Tibial nerve (tissue), 4 donors: ENCODE measurements around the gene OR6B2. TPM values are rescaled to one million over a fixed set of nuclear protein-coding genes. Genes with fewer than 3 reads are reported as not detected.

Experiments used
- DNase-seq, 2 donors: peaks; one replicate each; pipeline ENCODE4 v3.0.0-alpha.2; 2019; ENCODE audit warnings: low spot score in 2 of 2
- H3K27ac ChIP-seq, 4 donors: fragments of 200-600 bp; sonication (generic) in 3 of 4; one replicate each; pipeline ENCODE4 v1.5.1; 2017 to 2019; ENCODE audit warnings: mild to moderate bottlenecking in 1 of 4
- H3K27me3 ChIP-seq, 2 donors: fragments of 200-600 bp; sonication (generic) in 1 of 2; one replicate each; pipeline versions ENCODE4 v1.5.1 to v1.6.0; 2017 to 2019
- H3K36me3 ChIP-seq, 3 donors: fragments of 200-600 bp; sonication (generic); one replicate each; pipeline ENCODE4 v1.5.1; 2018 to 2019
- H3K4me1 ChIP-seq, 4 donors: fragments of 200-600 bp; sonication (generic) in 3 of 4; one replicate each; pipeline ENCODE4 v1.5.1; 2017 to 2019
- H3K4me3 ChIP-seq, 4 donors: fragments of 200-600 bp; sonication (generic) in 3 of 4; one replicate each; pipeline ENCODE4 v1.5.1; 2017 to 2019; ENCODE audit warnings: mild to moderate bottlenecking in 1 of 4, moderate library complexity in 1 of 4
- H3K9me3 ChIP-seq, 4 donors: fragments of 200-600 bp; sonication (generic) in 3 of 4; one replicate each; pipeline ENCODE4 v1.5.1; 2017 to 2019
- EP300 ChIP-seq, 2 donors: sonication (generic); formaldehyde crosslinking; IDR thresholded peaks; one replicate each; pipeline ENCODE4 v1.6.1; 2017; ENCODE audit warnings: antibody characterized with exemption in 2 of 2, mild to moderate bottlenecking in 1 of 2
- POLR2A ChIP-seq, 2 donors: fragments of 450-650 bp; IDR thresholded peaks; one replicate each; pipeline ENCODE4 v1.6.1; 2017; ENCODE audit warnings: antibody characterized with exemption in 2 of 2, mild to moderate bottlenecking in 2 of 2, moderate library complexity in 2 of 2
- WGBS, 2 donors: methylation state at CpG; one replicate each; pipeline ENCODE4 v1.1.5; 2018; 5-methylcytosine and 5-hydroxymethylcytosine counted together
- total RNA-seq, 4 donors: library from RNA; depleted of rRNA; stranded (reverse); fragments of >200 nt; gene quantifications; one replicate each; pipeline ENCODE4 v1.1.0, GENCODE V29; 2016
- TF ChIP-seq, protein P1 (sequence below), 5 experiments: fragments of 200-600 bp in 3 of 5; fragments of 450-650 bp in 2 of 5; sonication (generic) in 3 of 5; IDR thresholded peaks; one replicate each; pipeline ENCODE4 v1.5.1; 2016 to 2019; ENCODE audit warnings: antibody characterized with exemption in 5 of 5, mild to moderate bottlenecking in 3 of 5, moderate library complexity in 2 of 5

OR6B2 gene
- total RNA-seq, 4 donors from 2014 or later, result 2.7 to 5.7 (median 3.1) TPM

DNA sequence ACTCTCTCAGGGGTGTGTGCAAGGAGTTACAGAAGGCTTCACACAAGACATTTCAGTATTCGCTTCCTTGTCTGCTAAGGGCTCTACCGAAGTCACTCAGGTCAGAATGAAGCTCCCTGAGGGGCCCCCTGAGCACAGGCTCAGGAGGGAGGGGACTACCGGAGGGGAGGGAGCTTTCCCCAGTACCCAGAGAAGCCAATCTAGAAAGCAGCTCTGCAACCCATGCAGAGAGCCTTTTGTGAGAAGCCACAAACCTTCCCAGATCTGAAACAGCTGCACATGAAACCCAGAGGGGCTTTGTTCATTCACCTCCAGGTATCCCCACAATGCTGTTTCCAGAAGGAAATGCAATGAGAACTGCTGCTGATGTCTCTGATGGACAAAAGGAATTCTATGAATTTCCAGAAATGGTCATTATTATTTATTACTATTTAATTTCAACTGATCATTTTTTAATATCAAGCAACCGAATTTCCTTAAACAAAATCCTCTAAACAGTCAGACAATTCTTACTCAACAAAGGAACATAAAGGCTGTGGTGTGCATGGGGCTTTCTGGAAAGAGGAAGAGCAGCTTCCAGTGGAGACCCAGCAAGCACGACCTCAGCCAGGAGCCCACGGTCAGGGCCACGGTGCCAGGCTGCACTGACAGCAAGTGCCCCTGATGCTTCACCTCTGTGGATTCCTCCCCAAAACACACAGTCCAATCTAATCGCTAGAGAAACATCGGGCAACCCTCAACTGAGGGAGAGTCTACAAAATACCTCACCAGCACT is 47.0 kb downstream of the OR6B2 start:
- H3K36me3 ChIP-seq, result peaks cover 0 to 78% (median 5%) of the 10 kb centered on the region in 3 donors
- no peak overlapping the region for H3K4me3 ChIP-seq
- no peaks in the 10 kb centered on the region for H3K4me1 ChIP-seq
- DNase-seq, result no peak
- H3K27me3 ChIP-seq, result no peaks in the 10 kb centered on the region
- WGBS, 2 donors, result 69 to 72% methylated on average over 9 of the region's 9 CpGs
- H3K9me3 ChIP-seq, result peaks cover 0 to 12% (median 3%) of the 10 kb centered on the region in 4 donors
- TF ChIP-seq, protein P1, sequence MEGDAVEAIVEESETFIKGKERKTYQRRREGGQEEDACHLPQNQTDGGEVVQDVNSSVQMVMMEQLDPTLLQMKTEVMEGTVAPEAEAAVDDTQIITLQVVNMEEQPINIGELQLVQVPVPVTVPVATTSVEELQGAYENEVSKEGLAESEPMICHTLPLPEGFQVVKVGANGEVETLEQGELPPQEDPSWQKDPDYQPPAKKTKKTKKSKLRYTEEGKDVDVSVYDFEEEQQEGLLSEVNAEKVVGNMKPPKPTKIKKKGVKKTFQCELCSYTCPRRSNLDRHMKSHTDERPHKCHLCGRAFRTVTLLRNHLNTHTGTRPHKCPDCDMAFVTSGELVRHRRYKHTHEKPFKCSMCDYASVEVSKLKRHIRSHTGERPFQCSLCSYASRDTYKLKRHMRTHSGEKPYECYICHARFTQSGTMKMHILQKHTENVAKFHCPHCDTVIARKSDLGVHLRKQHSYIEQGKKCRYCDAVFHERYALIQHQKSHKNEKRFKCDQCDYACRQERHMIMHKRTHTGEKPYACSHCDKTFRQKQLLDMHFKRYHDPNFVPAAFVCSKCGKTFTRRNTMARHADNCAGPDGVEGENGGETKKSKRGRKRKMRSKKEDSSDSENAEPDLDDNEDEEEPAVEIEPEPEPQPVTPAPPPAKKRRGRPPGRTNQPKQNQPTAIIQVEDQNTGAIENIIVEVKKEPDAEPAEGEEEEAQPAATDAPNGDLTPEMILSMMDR (IDR thresholded peaks at IDR 0.05), result no peak
- no peak for TF ChIP-seq POLR2A (IDR thresholded peaks at IDR 0.05)
- TF ChIP-seq EP300 (IDR thresholded peaks at IDR 0.05), result no peak
- H3K27ac ChIP-seq, result no peak overlapping the region

Other genes starting within 250 kb of the OR6B2 start
- gene NDUFA10, start 5.1 kb downstream of the OR6B2 start, total RNA-seq, result 100 to 1,000 TPM in 3 of 4 donors, 10 to 100 TPM in 1; 82.3 to 145 (median 102) TPM
- gene OR6B3, start 23.1 kb upstream of the OR6B2 start, total RNA-seq, result 10 to 100 TPM in 1 of 4 donors, 1 to 10 TPM in 1, under 1 TPM in 2; 0.90 to 14.0 (median 3.1) TPM
- gene COPS9, start 105.9 kb upstream of the OR6B2 start, total RNA-seq, result 100 to 1,000 TPM in 3 of 4 donors, 10 to 100 TPM in 1; 94.8 to 224 (median 141) TPM
- not detected for gene OTOS, start 110.2 kb upstream of the OR6B2 start, total RNA-seq